ENCODE results near the gene CYP27B1. TPM values are rescaled to one million over a fixed set of nuclear protein-coding genes. Genes with fewer than 3 reads are reported as not detected.

Gene CYP27B1
- total RNA-seq, 1 experiment from 2014 or later = 11.6 TPM

DNA sequence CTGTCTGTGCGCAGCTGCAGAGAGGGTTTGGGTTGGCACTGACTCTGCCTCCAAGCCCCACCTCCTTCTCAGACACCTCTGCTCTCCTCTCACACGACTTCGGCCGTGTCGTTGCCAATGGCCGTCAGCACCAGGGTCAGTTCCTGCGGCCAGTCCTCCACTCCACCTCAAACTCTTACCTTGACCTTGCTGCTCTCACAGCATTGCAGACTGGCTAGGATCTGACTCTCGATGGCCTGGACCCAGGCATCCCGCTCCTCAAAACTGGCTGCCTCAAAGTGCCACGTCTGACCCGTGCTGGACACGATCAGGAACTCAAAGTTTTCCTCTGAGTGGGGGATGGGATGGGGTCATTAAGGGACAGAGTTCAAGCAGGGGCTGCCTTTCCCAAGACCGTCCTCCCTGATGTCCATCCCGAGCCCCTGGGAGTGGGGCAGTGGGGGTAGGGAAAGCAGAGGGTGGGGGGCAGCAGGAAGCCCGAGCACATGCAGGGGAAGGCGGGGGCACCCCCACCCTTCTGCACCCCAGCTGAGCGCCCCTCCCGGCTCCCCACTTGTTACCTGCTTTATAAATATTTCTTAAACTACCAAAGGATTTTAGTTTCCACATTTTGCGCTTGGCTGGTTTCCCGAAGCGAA is 39.0 kb downstream of the CYP27B1 start:
- no peak overlapping the region for H3K9ac ChIP-seq (ENCODE audit: low read length)
- ChIA-PET RAD21 (ENCODE audit: low non-redundant PET in 1 of 2, low total read pairs in 2 of 2, uncharacterized antibody in 2 of 2, unreplicated experiment in 2 of 2) (no interaction called here), CTCF (no interaction called here), POLR2A (no interaction called here)
- H3K4me1 ChIP-seq (ENCODE audit: control insufficient read depth in 1 of 2, insufficient read depth in 2 of 2, low read length in 2 of 2) = peaks cover 7 to 18% of the 10 kb centered on the region in 2 experiments; a peak in 3 of 4 replicates
- intact Hi-C loops (cut with micrococcal nuclease) = loop anchor here (2.0 kb wide), 1 partner anchor 15 kb away; no protein-coding TSS in a partner anchor
- no peaks in the 10 kb centered on the region for H4K20me1 ChIP-seq (ENCODE audit: insufficient read depth)
- peaks cover 4 to 13% of the 10 kb centered on the region in 2 experiments; a peak in 3 of 4 replicates for H3K36me3 ChIP-seq (ENCODE audit: control insufficient read depth in 1 of 2, insufficient read depth in 2 of 2, low read length in 2 of 2)
- H2AFZ ChIP-seq (ENCODE audit: low read depth, low read length, poor library complexity, severe bottlenecking) = no peak overlapping the region
- no peaks in the 10 kb centered on the region for H3K27me3 ChIP-seq (ENCODE audit: insufficient read depth, low read length)
- H3K4me2 ChIP-seq (ENCODE audit: low read length) = no peak overlapping the region
- DNase-seq (ENCODE audit: low read depth, low spot score) (no peak), ATAC-seq (no peak)
- H3K9me2 ChIP-seq (ENCODE audit: insufficient read depth) = no peaks in the 10 kb centered on the region
- TF ChIP-seq MAX (IDR thresholded peaks at IDR 0.05) = no peak
- TF ChIP-seq, protein P1, sequence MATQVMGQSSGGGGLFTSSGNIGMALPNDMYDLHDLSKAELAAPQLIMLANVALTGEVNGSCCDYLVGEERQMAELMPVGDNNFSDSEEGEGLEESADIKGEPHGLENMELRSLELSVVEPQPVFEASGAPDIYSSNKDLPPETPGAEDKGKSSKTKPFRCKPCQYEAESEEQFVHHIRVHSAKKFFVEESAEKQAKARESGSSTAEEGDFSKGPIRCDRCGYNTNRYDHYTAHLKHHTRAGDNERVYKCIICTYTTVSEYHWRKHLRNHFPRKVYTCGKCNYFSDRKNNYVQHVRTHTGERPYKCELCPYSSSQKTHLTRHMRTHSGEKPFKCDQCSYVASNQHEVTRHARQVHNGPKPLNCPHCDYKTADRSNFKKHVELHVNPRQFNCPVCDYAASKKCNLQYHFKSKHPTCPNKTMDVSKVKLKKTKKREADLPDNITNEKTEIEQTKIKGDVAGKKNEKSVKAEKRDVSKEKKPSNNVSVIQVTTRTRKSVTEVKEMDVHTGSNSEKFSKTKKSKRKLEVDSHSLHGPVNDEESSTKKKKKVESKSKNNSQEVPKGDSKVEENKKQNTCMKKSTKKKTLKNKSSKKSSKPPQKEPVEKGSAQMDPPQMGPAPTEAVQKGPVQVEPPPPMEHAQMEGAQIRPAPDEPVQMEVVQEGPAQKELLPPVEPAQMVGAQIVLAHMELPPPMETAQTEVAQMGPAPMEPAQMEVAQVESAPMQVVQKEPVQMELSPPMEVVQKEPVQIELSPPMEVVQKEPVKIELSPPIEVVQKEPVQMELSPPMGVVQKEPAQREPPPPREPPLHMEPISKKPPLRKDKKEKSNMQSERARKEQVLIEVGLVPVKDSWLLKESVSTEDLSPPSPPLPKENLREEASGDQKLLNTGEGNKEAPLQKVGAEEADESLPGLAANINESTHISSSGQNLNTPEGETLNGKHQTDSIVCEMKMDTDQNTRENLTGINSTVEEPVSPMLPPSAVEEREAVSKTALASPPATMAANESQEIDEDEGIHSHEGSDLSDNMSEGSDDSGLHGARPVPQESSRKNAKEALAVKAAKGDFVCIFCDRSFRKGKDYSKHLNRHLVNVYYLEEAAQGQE (IDR thresholded peaks at IDR 0.05; ENCODE audit: low read depth) = peak; percentile 35; the same call in 1 of the 2 replicates
- H3K79me2 ChIP-seq (ENCODE audit: insufficient read depth, low read length) = no peaks in the 10 kb centered on the region
- H3K9me3 ChIP-seq (ENCODE audit: control insufficient read depth in 1 of 2, insufficient read depth in 1 of 2, low read depth in 1 of 2, low read length in 2 of 2) = no peaks in the 10 kb centered on the region
- H3K27ac ChIP-seq (ENCODE audit: low read depth, low read length) = no peak overlapping the region; the same call in 1 of the 2 replicates
- H3K4me3 ChIP-seq (replicated peaks in 1 of 2; ENCODE audit: low read depth in 1 of 2, low read length in 2 of 2) = no peak overlapping the region
- no TSS peak for BruUV-seq (replicated peaks)

Measured in HCT116 (cell line).